CD4-positive, alpha-beta T cell treated with Interleukin-4 for 4 hours (primary cell): ENCODE data around the gene EDNRA.

Experiments
- DNase-seq: peaks from one replicate; pipeline ENCODE4 v3.0.0-alpha.2; 2020

Gene EDNRA

DNA sequence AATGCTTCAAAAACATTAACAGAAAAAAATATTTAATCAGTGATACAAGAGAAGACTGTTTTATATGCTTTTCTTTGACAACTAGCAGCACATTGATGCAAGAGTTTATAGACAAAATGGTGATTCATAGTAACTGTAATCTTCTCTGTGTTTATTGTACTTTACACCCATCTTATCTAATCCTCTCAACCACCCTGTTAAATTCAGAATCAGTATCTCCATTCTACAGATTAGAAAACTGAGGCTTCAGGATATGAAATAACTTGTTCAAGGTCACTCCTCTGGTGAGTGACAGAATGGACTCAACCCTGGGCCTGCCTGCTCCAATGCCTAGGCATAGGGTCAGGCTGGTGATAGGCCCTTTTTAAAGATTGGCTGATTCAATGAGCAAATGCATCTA is 110.2 kb downstream of the EDNRA start:
- no peak for DNase-seq

DNA sequence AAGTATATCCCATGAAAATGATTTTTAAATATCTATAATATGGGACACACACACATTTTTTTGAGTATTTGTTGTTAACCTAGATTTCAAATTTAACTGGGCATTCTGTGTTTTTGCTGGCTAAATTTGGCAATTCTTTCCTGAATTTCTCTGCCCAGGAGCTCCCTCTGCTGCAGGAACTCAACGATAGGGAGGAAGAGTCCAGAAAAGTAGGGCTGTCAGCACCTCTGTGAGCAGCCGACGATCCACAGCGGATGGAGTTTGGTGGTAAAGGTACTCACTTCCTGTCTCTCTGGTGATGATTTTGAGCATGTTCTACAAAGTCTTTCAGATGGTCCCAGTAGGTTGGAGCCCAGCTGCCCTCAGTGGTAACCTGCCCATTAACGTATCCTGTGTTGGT is 113.2 kb downstream of the EDNRA start:
- DNase-seq = no peak
